Panc1 (cell line): ENCODE measurements around the gene CLEC2B. TPM values are rescaled to one million over a fixed set of nuclear protein-coding genes. Genes with fewer than 3 reads are reported as not detected.

ENCODE experiments used
- ATAC-seq: fragments of 200-7000 bp; cut with Tn5 transposase; 2 replicates; pipeline ENCODE4 v1.9.1; 2020; ENCODE audit warnings: mild to moderate bottlenecking, moderate library complexity
- BruUV-seq: library from RNA; stranded (reverse); fragments of 400-500 nt; replicated peaks from 2 replicates; lab custom pipeline; 2021; lab: Mats Ljungman, UMichigan
- CTCF ChIA-PET: fragments of 300-600 bp; sonication (Branson Sonifier 250); formaldehyde crosslinking; loops from one replicate; lab custom pipeline; 2022; ENCODE audit warnings: antibody characterized with exemption; lab: Charles Lee
- POLR2A ChIA-PET: fragments of 300-600 bp; sonication (Branson Sonifier 250); formaldehyde crosslinking; loops from one replicate; lab custom pipeline; 2022; ENCODE audit warnings: antibody characterized with exemption; lab: Charles Lee
- DNase-seq: peaks from one replicate; pipeline ENCODE4 v3.0.0-alpha.2; 2010; ENCODE audit warnings: low read depth, low spot score
- H3K27ac ChIP-seq: 2 replicates; pipeline ENCODE4 v1.5.1; 2011; ENCODE audit warnings: mild to moderate bottlenecking, low read length, inconsistent platforms
- H3K27me3 ChIP-seq: fragments of 200-500 bp; sonication (Bioruptor generic); 2 replicates; pipeline ENCODE4 v1.6.0; 2014; ENCODE audit warnings: low read length, inconsistent platforms; ENCODE audit not compliant: control insufficient read depth, insufficient read depth
- H3K36me3 ChIP-seq: fragments of 200-500 bp; sonication (Bioruptor generic); 2 replicates; pipeline ENCODE4 v1.5.1; 2014; ENCODE audit warnings: inconsistent platforms, mild to moderate bottlenecking, low read length, moderate library complexity; ENCODE audit not compliant: control insufficient read depth, insufficient read depth
- H3K4me1 ChIP-seq: 2 replicates; pipeline ENCODE4 v1.5.1; 2011; ENCODE audit warnings: inconsistent platforms, mild to moderate bottlenecking, low read length, moderate library complexity; ENCODE audit not compliant: control insufficient read depth, insufficient read depth
- H3K4me3 ChIP-seq, 2 experiments: 2 replicates each; pipeline ENCODE4 v1.5.1; 2011 to 2012; ENCODE audit warnings: low read depth in 2 of 2, low read length in 2 of 2, mild to moderate bottlenecking in 2 of 2, inconsistent platforms in 1 of 2, moderate library complexity in 1 of 2
- H3K9me3 ChIP-seq: fragments of 200-500 bp; sonication (Bioruptor generic); 2 replicates; pipeline ENCODE4 v1.5.1; 2014; ENCODE audit warnings: low read depth, mild to moderate bottlenecking, inconsistent platforms, low read length, moderate library complexity; ENCODE audit not compliant: control insufficient read depth, insufficient read depth
- CTCF ChIP-seq: fragments of 450-650 bp; IDR thresholded peaks from 2 replicates; pipeline ENCODE4 v1.5.1; 2017; ENCODE audit warnings: mild to moderate bottlenecking
- POLR2AphosphoS5 ChIP-seq: IDR thresholded peaks from 2 replicates; pipeline ENCODE4 v1.6.1; 2012; ENCODE audit warnings: mild to moderate bottlenecking, low read depth, low read length, moderate library complexity
- SIN3A ChIP-seq: IDR thresholded peaks from 2 replicates; pipeline ENCODE4 v1.6.1; 2012; ENCODE audit warnings: low read depth, mild to moderate bottlenecking, low read length, moderate library complexity, borderline replicate concordance; ENCODE audit not compliant: insufficient read depth
- TCF7L2 ChIP-seq: IDR thresholded peaks from 2 replicates; pipeline ENCODE4 v1.6.1; 2011; ENCODE audit warnings: mild to moderate bottlenecking, low read depth, low read length, inconsistent platforms
- in situ Hi-C: cut with HindIII; loops from 2 replicates; pipeline ENCODE4 v1.10.0; 2016; ENCODE audit warnings: low sequenced_read_pairs, low pct_unique_long_range_greater_than_20kb
- intact Hi-C: fragments of 100-400 bp; cut with micrococcal nuclease; formaldehyde crosslinking; loops from one replicate; pipeline ENCODE4 v1.10.0; 2022; ENCODE audit not compliant: unreplicated experiment
- total RNA-seq: library from RNA; stranded (reverse); gene quantifications from one replicate; pipeline ENCODE4 v1.2.1, GENCODE V29; 2021; ENCODE audit not compliant: unreplicated experiment
- TF ChIP-seq, protein P1 (sequence below), 2 experiments: IDR thresholded peaks; 2 replicates each; pipeline ENCODE4 v1.6.1; 2011 to 2012; ENCODE audit warnings: low read depth in 2 of 2, control low read depth in 1 of 2, low read length in 1 of 2, mild to moderate bottlenecking in 1 of 2, moderate library complexity in 1 of 2; ENCODE audit not compliant: insufficient read depth in 1 of 2

CLEC2B gene
- total RNA-seq, 1 experiment from 2014 or later, result 2.4 TPM

DNA sequence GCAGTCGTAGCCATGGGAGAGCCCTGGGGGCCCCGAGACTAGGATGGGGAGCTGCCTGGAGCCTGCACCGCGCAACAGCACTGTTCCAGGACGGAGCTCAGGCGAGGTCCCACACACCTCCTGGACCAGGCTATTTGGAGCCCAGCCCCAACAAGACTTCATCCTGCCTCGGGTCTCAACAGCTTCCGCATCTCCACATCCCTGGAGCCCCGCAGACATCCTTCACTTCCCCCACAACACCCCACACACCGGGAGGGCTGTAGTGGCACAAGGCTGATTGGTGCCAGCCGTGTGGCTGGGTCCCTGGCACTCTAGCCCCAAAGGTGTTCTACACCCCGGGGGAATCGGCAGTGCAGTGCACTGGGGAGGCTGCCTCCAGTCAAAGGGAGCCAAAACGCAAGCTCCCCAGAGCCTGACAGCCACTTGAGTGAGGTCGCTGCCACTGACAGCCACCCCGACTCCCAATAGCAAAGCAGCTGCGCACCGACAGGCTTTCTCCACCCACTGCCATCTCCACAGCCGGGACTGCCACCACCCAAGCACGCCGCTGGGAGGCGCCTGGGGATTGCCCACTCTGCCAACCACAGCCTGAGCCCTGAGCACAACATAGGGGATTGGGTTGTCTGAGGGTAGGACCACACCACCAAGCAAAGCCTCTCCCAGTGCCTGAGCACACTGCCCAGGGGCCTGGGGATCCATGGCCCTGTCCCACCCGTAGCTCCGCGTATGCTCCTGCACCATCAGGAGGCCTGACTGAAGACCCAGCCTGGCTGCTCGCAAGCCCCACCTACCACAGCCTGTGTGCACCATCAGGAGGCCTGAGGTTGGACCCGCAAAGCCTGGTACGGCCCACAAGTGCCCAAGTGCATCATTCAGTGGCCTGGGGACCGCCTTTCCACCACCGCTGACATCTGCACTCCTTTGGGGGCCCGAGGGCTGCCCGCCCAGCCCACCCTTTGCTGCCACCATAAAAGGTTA is 55.0 kb downstream of the CLEC2B start:
- in situ Hi-C loops, result no loop called here

GRCh38 chr12:9811621-9812020 is 57.5 kb downstream of the CLEC2B start:
- Histone ChIP-seq H3K27me3 (no peaks in the 10 kb centered on the region), H3K4me1 (no peaks in the 10 kb centered on the region), H3K27ac (no peak overlapping the region), H3K4me3 (no peak overlapping the region), H3K36me3 (no peaks in the 10 kb centered on the region), H3K9me3 (no peaks in the 10 kb centered on the region)
- ATAC-seq (no peak), DNase-seq (no peak)
- ChIA-PET CTCF (no interaction called here), POLR2A (no interaction called here)
- no TSS peak for BruUV-seq
- TF ChIP-seq CTCF, result no peak
- TF ChIP-seq SIN3A, result no peak
- TF ChIP-seq, protein P1, sequence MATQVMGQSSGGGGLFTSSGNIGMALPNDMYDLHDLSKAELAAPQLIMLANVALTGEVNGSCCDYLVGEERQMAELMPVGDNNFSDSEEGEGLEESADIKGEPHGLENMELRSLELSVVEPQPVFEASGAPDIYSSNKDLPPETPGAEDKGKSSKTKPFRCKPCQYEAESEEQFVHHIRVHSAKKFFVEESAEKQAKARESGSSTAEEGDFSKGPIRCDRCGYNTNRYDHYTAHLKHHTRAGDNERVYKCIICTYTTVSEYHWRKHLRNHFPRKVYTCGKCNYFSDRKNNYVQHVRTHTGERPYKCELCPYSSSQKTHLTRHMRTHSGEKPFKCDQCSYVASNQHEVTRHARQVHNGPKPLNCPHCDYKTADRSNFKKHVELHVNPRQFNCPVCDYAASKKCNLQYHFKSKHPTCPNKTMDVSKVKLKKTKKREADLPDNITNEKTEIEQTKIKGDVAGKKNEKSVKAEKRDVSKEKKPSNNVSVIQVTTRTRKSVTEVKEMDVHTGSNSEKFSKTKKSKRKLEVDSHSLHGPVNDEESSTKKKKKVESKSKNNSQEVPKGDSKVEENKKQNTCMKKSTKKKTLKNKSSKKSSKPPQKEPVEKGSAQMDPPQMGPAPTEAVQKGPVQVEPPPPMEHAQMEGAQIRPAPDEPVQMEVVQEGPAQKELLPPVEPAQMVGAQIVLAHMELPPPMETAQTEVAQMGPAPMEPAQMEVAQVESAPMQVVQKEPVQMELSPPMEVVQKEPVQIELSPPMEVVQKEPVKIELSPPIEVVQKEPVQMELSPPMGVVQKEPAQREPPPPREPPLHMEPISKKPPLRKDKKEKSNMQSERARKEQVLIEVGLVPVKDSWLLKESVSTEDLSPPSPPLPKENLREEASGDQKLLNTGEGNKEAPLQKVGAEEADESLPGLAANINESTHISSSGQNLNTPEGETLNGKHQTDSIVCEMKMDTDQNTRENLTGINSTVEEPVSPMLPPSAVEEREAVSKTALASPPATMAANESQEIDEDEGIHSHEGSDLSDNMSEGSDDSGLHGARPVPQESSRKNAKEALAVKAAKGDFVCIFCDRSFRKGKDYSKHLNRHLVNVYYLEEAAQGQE (IDR thresholded peaks at IDR 0.05; ENCODE audit: insufficient read depth in 1 of 2, low read depth in 2 of 2, low read length in 1 of 2), result no peak
- TF ChIP-seq TCF7L2, result no peak
- TF ChIP-seq POLR2AphosphoS5, result no peak
- in situ Hi-C loops, result no loop called here
- intact Hi-C loops, result no loop called here

More for the DNA sequence above, 55.0 kb downstream of the CLEC2B start:
- intact Hi-C loops, result loop anchor here (1.0 kb wide), 1 partner anchor 111 kb away; no protein-coding TSS in a partner anchor
- Histone ChIP-seq H3K27me3 (no peaks in the 10 kb centered on the region), H3K9me3 (no peaks in the 10 kb centered on the region), H3K4me1 (no peaks in the 10 kb centered on the region), H3K36me3 (no peaks in the 10 kb centered on the region), H3K4me3 (peak overlapping the region; percentile 19 to 50), H3K27ac (no peak overlapping the region)
- ChIA-PET CTCF (interaction anchor here (1.4 kb wide), 1 partner anchor 16 kb away, joined by 3 read pairs; no protein-coding TSS in a partner anchor), POLR2A (no interaction called here)
- no TSS peak for BruUV-seq
- TF ChIP-seq, protein P1 (IDR thresholded peaks at IDR 0.05; ENCODE audit: insufficient read depth in 1 of 2, low read depth in 2 of 2, low read length in 1 of 2), result 0 out of 4 replicates have a peak, but pooled peaks of 1 of the 2 experiments have one; percentile 12
- TF ChIP-seq CTCF, result peak; percentile 90
- TF ChIP-seq SIN3A, result no peak
- TF ChIP-seq TCF7L2, result no peak
- TF ChIP-seq POLR2AphosphoS5, result no peak
- DNase-seq (no peak), ATAC-seq (peak; percentile 99)
